Lower leg skin (tissue), 3 donors: ENCODE results near the gene EBF4.

Experiments used
- CTCF ChIP-seq, 3 donors: fragments of 450-650 bp; IDR thresholded peaks; one replicate each; pipeline ENCODE4 v1.5.1; 2016; ENCODE audit warnings: antibody characterized with exemption in 3 of 3, mild to moderate bottlenecking in 3 of 3, moderate library complexity in 2 of 3
- POLR2A ChIP-seq, 2 donors: fragments of 450-650 bp; IDR thresholded peaks; one replicate each; pipeline ENCODE4 v1.6.1; 2016 to 2017; ENCODE audit warnings: antibody characterized with exemption in 2 of 2, mild to moderate bottlenecking in 1 of 2, moderate library complexity in 1 of 2

DNA sequence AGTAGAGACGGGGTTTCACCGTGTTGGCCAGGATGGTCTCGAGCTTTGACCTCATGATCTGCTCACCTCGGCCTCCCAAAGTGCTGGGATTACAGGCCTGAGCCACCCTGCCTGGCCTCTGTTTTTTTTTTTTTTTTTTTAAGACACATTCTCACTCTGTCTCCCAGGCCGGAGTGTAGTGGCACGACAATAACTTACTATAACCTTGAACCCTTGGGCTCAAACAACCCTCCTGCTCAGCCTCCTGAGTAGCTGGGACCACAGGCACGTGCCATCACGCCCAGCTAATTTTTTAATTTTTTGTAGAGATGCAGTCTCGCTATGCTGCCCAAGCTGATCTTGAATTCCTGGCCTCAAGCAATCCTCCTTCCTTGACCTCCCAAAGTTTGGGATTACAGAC is 81.2 kb downstream of the EBF4 start:
- TF ChIP-seq POLR2A (IDR thresholded peaks at IDR 0.05) (no peak), CTCF (IDR thresholded peaks at IDR 0.05) (no peak)
